Effector CD4-positive, alpha-beta T cell (primary cell): ENCODE measurements around the gene ABCA4.

Experiments used
- DNase-seq: peaks from one replicate; pipeline ENCODE4 v3.0.0-alpha.2; 2020

ABCA4 gene

DNA sequence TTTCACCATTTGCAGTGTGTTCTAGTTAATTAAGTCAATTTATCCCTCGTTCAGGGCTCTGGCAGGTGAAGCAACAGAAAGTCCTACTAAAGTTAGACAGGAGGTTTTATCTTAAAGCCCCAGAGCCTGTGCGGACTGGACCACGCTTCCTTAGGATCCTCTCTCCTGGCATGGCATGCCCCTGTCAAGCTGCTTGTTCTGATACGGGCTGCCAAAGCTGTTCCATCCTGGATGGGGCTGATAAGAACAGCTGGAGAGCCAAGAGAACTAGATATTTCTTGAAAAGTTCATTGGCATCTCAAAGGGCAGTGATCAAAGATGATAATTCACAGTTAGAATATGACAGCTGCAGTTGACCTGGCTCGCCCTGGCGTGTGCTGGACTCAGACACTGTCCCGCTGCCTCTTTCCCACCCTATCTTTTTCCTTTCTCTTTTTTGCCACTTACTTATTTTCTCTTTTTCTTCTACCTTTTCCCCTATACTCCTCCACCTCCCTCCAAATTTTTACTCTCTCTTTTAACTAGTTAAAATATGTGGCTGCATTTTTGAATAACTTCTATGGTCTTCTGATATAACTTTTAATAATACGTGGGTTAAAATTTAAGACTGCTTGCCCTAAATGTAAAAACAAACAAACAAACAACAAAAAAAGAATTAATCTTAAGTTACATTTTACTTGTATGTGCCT is 96.7 kb downstream of the ABCA4 start:
- DNase-seq = no peak

DNA sequence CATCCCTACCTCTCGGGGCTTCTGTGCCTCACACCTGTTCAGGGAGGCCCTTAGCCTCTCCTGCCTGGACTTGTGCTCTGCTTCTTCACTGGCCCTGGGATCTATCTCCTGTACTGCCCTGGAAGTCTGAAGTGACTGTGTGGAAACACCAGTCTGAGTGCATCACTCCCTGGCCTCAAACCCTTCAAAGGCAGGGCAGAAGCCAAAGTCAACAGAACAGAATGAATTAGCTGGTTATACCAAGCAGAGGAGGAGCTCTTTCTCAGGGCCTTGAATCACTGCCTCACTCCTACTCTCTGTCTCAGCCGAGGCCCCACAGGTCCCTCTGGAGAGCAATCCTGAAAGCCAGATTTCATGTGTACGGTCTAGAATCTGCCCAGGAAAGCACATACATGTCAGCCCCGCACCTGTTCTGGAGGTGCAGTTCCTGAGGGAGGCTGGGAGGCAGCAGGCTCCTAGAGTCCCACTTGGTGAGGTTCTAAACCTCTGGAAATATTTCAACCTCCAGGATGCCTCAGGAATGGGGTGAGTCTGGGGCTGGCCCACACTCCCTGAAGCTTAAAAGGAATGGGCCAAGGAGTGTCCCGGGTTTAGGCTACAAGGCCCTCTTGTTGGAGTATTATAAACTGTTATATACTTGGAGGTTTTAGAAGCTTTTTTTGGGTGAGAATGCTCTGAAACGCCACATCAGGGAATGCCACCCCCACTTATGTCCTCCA is 98.3 kb downstream of the ABCA4 start:
- DNase-seq = no peak

DNA sequence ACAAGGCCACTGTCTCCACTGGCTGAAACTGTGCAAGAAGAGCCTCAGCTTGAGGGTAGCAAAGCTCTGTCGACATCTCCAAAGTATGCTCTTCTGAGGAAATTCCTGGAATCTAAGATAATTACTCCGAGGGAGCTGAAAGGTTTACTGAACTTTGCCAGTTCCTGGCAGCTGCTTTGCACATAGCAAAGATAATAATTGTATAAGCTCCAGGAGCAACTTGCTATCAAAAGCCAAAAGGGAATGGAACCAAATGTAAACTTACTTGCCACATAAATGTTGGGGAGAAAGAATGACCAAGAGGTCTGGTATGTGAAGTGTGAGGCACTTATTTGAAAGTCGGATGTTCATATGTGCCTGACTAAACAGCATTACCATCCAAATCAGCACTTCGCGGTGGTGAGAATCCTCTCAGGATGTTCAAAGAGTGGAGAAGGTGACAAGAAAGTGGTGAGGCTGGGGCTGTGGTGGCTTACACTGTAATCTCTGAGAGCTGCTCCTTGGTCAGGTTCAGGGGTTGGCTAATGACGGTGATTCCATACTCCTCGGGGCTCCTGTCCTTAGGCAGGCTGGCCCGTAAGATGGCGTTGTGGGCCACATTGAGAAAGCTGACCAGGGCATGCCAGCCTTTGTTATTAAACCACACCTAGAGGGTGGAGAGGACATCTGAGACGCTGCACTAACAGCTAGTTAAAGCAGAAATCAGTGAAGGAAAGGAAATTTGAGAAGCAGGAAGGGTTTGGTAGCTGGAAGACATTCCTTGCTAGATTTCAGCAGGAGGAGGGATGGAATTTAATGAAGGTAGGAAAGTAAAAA is 100.0 kb downstream of the ABCA4 start:
- no peak for DNase-seq

DNA sequence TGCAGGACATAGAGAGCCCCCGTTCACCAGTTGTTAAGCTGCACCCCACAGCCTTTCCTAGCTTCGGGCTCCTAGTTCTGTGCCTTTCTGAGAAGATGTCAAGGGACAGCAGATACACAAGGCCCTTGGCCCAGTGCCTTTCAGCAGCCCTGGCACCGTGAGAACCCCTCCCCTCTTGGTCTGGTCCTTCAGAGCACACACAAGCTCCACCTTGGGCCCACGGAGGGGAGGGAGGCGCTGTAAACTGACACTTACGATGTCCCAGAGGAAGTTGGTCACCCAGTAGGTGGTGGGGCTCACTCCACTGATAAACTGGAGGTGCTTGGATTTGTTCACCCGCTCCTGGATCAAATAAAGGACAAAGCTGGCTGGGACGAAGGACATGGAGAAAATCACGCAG is 101.6 kb downstream of the ABCA4 start:
- no peak for DNase-seq

DNA sequence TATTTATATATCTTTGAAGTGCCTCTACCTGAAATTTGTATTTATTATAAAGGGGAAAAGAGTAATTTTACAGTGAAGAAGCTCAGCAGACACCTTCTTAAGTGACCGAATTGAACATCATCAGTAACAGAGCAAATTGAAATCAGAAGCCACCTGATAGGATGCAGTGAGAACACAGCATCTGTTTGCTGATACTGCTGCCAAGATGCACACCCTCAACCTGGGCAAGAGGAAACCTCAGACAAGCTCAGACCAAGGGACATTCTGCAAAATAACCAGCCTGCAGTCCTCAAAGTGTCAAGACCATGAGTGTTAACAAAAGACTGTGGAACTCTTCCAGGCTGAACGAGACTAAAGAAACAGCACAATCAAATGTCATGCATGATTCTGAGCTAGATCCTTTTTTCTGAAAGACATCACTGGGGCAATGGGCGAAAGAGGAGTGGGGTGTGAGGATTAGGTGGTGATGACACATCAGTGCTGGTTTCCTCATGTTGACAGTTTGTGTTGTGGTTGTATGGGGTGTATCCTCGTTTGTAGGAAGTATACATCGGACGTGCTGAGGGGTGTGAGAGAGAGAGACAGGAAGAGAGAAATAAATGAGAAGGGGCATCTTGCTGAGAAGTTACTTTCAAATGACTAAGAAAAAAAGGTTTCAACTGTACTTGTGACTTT is 103.7 kb downstream of the ABCA4 start:
- no peak for DNase-seq

DNA sequence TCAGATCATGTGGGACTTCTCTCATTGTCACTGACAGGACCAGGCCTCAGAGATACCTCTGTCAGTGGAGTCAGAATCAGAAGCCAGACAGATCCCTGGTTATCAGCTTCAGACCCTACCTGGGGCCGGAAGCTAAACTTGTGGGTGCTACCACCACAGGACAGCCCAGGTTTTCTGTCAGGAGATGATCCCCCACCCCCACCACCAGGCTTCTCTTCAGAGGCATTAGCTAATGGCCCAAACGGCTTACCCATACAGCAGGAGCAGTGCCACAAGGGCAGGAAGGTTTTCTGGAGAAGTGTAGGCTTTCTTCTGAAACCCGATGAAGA is 105.5 kb downstream of the ABCA4 start:
- no peak for DNase-seq

DNA sequence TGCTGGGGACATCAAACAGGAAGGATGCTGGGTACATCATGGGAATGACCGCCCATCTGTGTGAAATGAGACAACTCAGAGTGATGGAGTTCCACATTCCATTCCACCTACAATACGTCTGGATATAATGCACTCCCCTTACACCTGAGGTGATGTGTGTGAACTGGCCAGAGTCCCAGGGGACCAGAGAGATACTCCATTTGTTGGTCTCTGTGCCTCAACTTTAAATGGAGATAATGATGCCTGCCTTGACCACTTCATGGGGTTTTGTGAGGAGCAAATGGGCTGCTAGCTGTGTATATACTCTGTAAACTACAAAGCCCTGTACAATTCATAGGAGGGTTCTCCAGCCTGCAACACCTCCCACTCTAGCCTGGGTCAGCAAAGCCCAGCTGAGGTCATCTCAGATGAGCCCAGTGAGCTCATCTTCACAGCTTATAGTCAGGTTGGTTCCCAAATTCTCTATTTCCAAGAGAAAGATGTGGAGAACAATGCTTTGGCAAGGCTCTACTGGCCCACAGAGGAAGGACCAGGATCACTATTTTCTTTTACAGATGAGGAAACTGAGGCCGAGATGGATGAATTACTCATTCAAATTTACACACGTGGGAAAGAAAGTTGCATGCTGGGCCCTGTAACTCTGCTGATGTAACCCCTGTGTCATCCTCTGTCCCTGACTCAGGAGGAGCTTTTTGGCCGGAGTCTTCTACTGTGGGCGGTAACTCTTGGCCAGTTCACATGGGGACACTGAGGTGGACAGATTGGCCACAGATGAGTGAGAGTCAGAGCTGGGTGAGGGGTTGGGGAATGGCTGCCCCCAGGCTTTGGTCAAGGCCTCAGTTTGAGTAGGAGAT is 106.1 kb downstream of the ABCA4 start:
- no peak for DNase-seq

DNA sequence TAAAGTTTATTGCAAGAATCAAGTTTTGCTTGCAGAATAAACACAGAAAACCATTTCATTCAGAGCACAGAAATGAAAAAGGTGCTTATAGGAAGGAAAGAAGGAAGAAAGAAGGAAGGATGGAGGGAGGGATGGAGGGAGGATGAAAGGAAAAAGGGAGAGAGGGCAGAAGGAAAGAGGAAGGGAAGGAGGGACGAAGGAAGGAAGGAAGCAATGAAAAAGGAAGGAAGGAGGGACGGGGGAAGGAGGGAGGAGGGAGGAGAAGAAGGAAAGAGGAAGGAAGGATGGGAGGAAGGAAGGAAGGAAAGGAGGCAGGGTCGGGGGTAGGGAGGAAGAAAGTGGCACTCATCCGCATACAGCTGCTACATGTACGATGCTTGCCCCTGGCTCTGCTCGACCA is 106.9 kb downstream of the ABCA4 start:
- no peak for DNase-seq

DNA sequence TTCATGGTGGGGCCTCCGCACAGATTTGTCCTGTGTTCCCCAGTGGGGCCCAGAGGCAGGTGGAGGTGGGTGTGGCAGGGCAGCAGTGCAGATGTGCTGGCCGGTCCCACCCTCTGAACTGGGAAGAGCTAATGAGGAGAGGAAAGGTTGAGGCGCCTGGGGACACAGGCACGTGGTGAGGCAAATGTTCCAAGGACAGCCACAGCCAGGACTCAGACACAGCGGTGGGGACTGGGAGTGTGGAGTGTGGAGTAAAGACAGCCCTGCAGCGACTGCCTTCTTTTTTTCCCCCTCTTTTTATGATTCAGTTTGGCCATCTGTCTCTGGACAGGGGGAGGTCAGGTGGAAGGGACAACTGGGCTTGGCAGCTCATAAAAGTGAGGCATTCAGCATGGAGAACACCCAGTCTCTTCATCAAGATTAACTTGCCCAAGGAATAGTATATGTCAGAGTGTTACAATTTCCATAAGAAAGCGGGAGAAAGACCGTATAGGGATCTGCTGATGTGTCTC is 107.5 kb downstream of the ABCA4 start:
- no peak for DNase-seq

DNA sequence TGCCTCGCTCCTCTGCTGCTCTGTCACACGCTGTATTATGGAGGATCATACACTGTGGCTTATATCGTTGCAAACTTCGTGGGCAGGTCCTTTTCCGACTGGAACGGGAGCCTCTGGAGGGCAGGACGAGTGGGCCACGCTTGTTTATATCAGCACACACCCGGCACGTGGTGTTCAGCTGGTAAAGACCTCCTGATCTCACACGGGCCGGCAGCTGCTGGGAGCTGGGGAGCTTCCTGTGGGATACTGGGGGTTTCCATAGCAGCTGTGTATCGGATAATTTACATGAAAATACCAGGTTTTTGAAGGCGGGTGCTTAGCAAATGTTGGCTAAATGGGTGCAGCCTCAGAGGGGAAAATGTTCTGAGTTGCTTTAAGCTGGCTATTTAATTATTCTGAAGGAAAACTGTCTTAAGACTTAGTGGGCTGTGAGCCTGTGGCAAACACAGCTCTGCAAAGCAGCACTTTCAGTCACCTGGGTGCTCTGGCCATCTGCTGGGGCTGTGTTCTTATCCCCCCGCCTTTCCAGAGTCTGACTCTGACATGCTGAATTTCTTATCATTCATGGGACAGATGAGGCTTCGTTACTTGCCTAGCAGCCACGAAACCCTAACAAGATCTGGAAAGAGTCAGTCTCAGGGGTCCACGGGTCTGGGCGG is 108.1 kb downstream of the ABCA4 start:
- DNase-seq = no peak

DNA sequence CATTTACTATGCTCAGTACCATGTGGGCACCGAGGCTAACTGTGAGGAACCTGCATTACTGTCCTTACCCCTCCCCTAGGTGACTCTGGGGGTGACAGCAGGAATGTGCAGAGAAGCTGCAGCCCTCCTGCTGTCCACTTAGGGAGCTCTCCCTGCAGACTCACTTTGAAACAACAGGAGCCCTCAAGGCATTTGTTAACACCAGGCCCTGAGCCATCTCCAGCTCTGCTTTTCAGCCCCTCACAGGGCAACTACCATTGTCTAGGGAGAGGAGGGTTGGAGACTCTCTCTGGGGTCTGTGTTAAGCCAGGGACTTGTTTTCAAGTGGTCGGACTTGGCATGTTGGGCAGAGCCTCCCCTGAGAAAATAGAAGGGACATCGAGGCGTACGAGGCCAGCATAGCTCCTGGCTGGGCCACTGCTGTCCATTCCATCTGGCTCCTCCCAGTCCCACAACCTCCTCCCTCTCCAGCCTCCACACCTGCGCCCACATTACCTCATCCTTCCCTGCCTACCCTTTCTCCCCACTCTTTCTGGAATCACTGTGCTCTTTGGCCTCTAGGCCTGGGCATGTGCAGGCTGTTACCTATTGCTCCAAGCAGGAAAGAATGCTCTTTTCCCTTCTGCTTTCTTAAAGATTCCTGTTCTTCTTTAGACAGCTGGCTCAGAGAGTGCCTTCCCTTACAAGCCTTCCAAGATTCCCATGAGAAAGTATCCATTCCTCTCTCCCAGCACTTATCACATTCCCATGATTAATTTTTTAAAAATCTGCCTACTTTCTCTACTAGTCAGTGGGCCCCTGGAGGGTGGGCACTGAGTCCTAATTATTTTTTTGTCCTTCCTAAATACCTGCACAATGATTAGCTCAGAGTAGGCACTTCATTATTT is 109.0 kb downstream of the ABCA4 start:
- DNase-seq = no peak

DNA sequence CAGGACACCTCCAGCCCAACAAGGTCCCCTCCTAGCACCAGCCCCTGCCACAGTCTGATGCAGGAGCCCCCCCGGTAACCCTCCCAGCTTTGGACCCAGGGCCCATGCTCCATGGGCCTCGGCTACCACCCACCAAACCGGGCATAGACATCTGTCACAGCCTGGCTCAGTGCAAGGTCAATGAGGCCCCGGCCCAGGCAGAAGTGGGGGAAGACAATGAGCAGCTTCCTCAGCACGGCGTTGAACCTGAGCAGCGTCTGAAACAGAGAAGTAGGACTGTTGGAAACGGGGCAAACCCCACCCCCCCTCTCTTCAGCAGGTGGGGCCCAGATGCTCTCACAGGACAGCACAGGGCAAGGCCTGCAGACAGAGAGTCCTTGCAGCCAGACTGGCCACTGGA is 109.8 kb downstream of the ABCA4 start:
- no peak for DNase-seq

DNA sequence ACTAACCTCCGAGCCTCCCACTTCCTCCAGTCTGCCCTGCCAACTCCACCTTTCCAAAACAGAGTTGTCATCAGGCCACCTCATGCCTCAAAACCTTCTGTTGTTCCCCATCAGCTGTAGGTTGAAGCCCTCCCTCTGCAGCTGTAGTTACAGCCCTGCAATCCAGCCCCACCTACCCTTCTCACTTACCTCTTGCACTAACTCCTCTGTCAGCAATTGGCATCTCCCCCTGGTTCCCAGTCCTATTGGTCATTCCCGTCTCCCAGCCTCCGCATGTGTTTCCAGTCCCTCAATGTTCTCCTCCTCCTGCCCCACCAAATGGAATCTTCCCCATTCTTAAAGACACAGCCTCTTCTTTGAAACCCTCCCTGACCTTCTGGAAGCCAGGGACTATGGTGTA is 111.6 kb downstream of the ABCA4 start:
- DNase-seq = no peak

DNA sequence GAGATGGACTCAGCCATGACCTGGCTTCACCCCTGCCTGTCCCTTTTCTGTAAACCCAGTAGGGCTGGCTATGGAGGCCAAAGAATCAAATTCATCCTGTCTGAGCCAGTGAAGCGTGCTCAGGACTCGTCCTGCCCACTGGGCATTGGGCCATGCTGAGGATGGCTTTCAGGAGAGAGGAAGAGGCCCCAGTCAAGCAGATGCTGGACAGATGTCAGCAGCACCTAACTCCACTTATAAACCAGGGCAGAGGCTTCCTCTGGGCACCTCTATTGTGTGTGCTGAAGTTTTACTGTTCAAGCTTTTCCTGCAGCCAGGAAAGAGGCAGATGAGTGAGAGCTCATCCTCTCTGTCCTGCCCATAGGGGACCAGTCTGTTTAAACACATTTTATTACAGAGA is 114.3 kb downstream of the ABCA4 start:
- DNase-seq = no peak

DNA sequence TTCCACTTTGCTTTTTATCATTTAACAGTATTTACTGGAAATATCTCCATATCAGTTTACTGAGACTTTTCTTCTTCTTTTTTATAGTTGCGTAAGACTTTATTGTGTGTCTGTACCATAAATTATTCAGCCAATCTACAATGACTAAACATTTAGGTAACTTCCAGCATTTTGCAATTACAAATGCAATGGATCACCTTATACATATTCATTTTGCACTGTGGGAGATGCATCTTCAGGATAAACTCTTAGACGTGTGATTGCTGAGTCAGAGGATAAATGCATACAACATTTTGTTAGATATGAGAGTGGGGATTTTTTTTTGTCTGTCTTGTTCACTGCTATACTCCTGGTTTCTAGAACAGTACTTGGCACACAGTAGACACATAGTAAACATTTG is 116.0 kb downstream of the ABCA4 start:
- no peak for DNase-seq

DNA sequence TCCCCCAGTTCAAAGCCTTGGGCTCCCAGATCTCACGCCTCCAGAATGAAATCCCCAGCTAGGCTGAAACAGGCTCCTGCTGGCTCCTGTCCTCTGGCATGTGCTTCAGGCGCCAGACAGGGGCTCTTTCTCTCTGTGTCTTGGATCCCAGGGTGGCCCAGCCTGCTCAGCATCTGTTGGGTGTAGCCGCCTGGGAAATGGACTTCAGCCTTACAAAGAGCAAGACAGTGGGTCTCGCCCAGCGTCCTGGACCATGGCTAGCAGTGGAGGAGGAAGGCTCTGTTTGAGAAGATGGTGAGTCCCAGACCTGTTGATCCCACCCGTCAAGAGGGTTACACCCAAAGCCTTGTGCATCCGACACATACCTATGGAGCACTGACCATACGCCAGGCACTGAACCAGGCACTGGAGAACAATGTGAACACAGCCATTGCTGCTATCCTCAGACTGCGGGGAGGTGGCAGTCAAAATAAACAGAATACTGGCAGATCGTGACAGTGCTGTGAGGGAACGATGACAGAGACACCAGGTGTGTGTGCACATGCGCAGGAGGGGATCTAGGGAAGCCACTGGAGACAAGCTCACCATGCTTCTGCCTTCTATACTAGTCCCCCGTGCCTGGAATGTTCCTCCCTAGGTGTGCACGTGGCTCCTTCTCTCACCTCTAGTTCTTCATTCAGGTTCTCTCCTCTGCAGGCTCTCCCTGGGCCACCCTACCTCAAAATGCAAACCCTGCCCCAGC is 118.7 kb downstream of the ABCA4 start:
- no peak for DNase-seq

DNA sequence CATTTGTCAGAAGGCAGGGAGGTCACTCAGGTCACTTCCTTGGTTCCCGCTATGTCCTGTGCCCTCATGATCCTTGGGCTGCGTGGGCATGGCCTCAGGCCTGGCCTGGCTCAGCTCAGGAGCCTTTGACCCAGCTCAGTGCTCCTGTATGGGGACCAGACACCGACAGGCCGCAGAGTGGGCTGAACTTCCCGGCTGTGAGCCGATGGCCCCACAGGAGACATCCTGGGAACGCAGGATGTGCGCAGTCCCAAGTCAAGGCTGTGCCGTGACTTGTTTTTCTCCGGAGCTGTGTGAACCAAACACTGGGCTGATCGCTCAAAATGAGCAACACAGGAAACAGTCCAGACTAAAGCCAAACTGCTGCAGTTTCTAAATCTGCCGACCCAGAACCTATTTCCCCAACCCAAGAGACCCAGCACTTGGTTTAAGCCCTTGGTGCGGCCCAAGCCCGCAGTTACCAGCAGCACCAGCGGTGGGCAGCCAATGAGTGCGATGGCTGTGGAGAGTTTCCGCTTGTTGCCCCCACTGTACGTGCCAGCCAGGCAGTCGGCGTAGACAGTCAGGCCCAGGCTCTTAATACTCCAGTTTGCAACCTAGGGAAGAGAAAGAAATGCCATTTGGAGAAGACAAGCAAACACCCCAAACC is 119.4 kb downstream of the ABCA4 start:
- DNase-seq = no peak

DNA sequence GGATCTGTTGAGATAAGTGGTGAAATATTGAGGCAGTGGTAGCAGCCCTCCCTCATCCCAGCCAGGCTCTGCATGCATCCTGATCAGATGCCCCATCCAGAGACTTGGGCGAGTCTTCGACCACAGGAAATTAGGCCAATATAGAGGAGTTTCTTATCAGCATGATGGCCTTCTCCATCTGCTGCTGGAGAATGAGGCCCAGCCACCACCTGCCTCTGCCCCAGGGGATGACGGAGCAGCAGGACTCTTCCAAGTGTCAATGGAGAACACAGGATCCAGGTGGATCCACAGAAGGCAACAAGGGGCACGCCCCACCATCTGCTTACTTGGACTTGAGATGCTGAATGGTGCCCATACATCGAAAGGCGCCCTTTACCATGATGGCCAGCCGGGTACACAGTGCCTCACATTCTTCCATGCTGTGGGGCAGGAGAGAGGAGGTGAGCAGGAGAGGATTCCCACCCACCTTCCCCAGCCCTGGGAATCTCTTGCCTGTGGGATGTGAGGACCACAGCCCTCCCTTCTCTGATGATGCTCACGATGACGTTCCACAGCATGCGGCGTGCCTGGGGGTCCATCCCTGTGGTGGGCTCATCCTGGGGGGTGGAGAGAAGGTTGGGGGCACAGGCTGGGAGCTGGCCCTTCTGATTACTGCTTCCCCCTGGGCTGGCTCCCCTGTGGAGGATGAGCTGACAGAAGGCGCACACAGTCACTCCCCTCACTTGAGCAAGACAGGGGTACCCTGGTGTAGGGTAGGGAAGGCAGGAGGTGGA is 120.3 kb downstream of the ABCA4 start:
- DNase-seq = no peak
